ENCODE data around the gene SLC30A3.
"Not testable (repeated sequence)": the region's sequence is repeated elsewhere in the genome, so short reads cannot be mapped to it uniquely, and the experiment has no call there.

The SLC30A3 gene

GRCh38 chr2:27275211-27276150, 12.6 kb upstream of the SLC30A3 start, which contains the start of gene DNAJC5G:
DNAJC5G (plus strand) TSS chr2:27275433; CDS start chr2:27276729, 1,296 bp downstream.
- no peak within 1 kb of the TSS for H3K4me3 Mint-ChIP-seq
- intact Hi-C loops (cut with micrococcal nuclease) = no loop called here
- H3K4me1 Mint-ChIP-seq (ENCODE audit: low read depth) = peaks cover 6% of the 10 kb centered on the region
- peaks cover 26% of the 10 kb centered on the region for H3K27me3 Mint-ChIP-seq
- no peaks in the 10 kb centered on the region for H3K36me3 Mint-ChIP-seq (ENCODE audit: low read depth)
- H3K9me3 Mint-ChIP-seq = no peaks in the 10 kb centered on the region
- no peak within 1 kb of the TSS for H3K27ac Mint-ChIP-seq

GRCh38 chr2:27272537-27273522, 10.0 kb upstream of the SLC30A3 start:
- H3K4me1 Mint-ChIP-seq (ENCODE audit: low read depth); intact Hi-C loops (cut with micrococcal nuclease); H3K36me3 Mint-ChIP-seq (ENCODE audit: low read depth); H3K27ac Mint-ChIP-seq; H3K4me3 Mint-ChIP-seq; H3K9me3 Mint-ChIP-seq: not testable (repeated sequence)
- peaks cover 29% of the 10 kb centered on the region for H3K27me3 Mint-ChIP-seq

GRCh38 chr2:27271631-27272340, 8.9 kb upstream of the SLC30A3 start:
- intact Hi-C loops (cut with micrococcal nuclease) = no loop called here
- Mint-ChIP-seq H3K9me3 (no peaks in the 10 kb centered on the region), H3K27me3 (peaks cover 22% of the 10 kb centered on the region)

GRCh38 chr2:27270670-27271069, 7.8 kb upstream of the SLC30A3 start:
- no peak overlapping the region for H3K27ac Mint-ChIP-seq
- H3K36me3 Mint-ChIP-seq (ENCODE audit: low read depth) = no peaks in the 10 kb centered on the region
- H3K4me3 Mint-ChIP-seq = no peak overlapping the region
- H3K4me1 Mint-ChIP-seq (ENCODE audit: low read depth) = no peaks in the 10 kb centered on the region
- H3K9me3 Mint-ChIP-seq = no peaks in the 10 kb centered on the region
- peaks cover 21% of the 10 kb centered on the region for H3K27me3 Mint-ChIP-seq
- intact Hi-C loops (cut with micrococcal nuclease) = no loop called here

More at GRCh38 chr2:27271631-27272340, 8.9 kb upstream of the SLC30A3 start:
- Mint-ChIP-seq H3K27ac (no peak overlapping the region), H3K4me3 (no peak overlapping the region), H3K4me1 (ENCODE audit: low read depth) (no peaks in the 10 kb centered on the region), H3K36me3 (ENCODE audit: low read depth) (no peaks in the 10 kb centered on the region)

GRCh38 chr2:27270131-27270530, 7.3 kb upstream of the SLC30A3 start:
- no peaks in the 10 kb centered on the region for H3K9me3 Mint-ChIP-seq
- intact Hi-C loops (cut with micrococcal nuclease) = no loop called here
- H3K4me3 Mint-ChIP-seq = no peak overlapping the region
- no peak overlapping the region for H3K27ac Mint-ChIP-seq
- H3K27me3 Mint-ChIP-seq = peaks cover 21% of the 10 kb centered on the region
- H3K4me1 Mint-ChIP-seq (ENCODE audit: low read depth) = no peaks in the 10 kb centered on the region
- no peaks in the 10 kb centered on the region for H3K36me3 Mint-ChIP-seq (ENCODE audit: low read depth)

GRCh38 chr2:27268296-27268695, 5.4 kb upstream of the SLC30A3 start:
- H3K36me3 Mint-ChIP-seq (ENCODE audit: low read depth); intact Hi-C loops (cut with micrococcal nuclease); H3K9me3 Mint-ChIP-seq; H3K4me3 Mint-ChIP-seq; H3K27ac Mint-ChIP-seq: not testable (repeated sequence)
- Mint-ChIP-seq H3K27me3 (peaks cover 18% of the 10 kb centered on the region), H3K4me1 (ENCODE audit: low read depth) (peaks cover 11% of the 10 kb centered on the region)

GRCh38 chr2:27265536-27265870, 2.7 kb upstream of the SLC30A3 start:
- Mint-ChIP-seq H3K36me3 (ENCODE audit: low read depth) (no peaks in the 10 kb centered on the region), H3K27me3 (peaks cover 28% of the 10 kb centered on the region), H3K9me3 (no peaks in the 10 kb centered on the region), H3K4me1 (ENCODE audit: low read depth) (peaks cover 20% of the 10 kb centered on the region), H3K4me3 (no peak overlapping the region), H3K27ac (no peak overlapping the region)
- intact Hi-C loops (cut with micrococcal nuclease) = no loop called here

GRCh38 chr2:27264753-27265535, 2.1 kb upstream of the SLC30A3 start:
- Mint-ChIP-seq H3K4me1 (ENCODE audit: low read depth) (peaks cover 20% of the 10 kb centered on the region), H3K27me3 (peaks cover 31% of the 10 kb centered on the region), H3K36me3 (ENCODE audit: low read depth) (no peaks in the 10 kb centered on the region), H3K4me3 (peak overlapping the region; percentile 78), H3K27ac (no peak overlapping the region), H3K9me3 (no peaks in the 10 kb centered on the region)
- intact Hi-C loops (cut with micrococcal nuclease) = no loop called here

GRCh38 chr2:27264253-27264752, 1.5 kb upstream of the SLC30A3 start:
- Mint-ChIP-seq H3K27me3 (peaks cover 32% of the 10 kb centered on the region), H3K27ac (no peak overlapping the region), H3K36me3 (ENCODE audit: low read depth) (no peaks in the 10 kb centered on the region), H3K4me3 (peak overlapping the region; percentile 78), H3K4me1 (ENCODE audit: low read depth) (peaks cover 20% of the 10 kb centered on the region), H3K9me3 (no peaks in the 10 kb centered on the region)
- intact Hi-C loops (cut with micrococcal nuclease) = no loop called here

- Mint-ChIP-seq H3K36me3 (ENCODE audit: low read depth) (no peaks in the 10 kb centered on the region), H3K9me3 (no peaks in the 10 kb centered on the region), H3K27me3 (peaks cover 36% of the 10 kb centered on the region), H3K27ac (no peak overlapping the region), H3K4me3 (peak overlapping the region; percentile 78), H3K4me1 (ENCODE audit: low read depth) (peaks cover 20% of the 10 kb centered on the region)
- intact Hi-C loops (cut with micrococcal nuclease) = no loop called here
Observed at GRCh38 chr2:27263287-27264252, 723 bp upstream of the SLC30A3 start.

GRCh38 chr2:27261926-27262298, 935 bp downstream of the SLC30A3 start:
- H3K4me3 Mint-ChIP-seq = peak overlapping the region; percentile 59
- H3K36me3 Mint-ChIP-seq (ENCODE audit: low read depth) = no peaks in the 10 kb centered on the region
- peaks cover 48% of the 10 kb centered on the region for H3K27me3 Mint-ChIP-seq
- H3K9me3 Mint-ChIP-seq = no peaks in the 10 kb centered on the region
- H3K27ac Mint-ChIP-seq = no peak overlapping the region
- intact Hi-C loops (cut with micrococcal nuclease) = no loop called here
- H3K4me1 Mint-ChIP-seq (ENCODE audit: low read depth) = peaks cover 20% of the 10 kb centered on the region

Data from dendritic cell treated with granulocyte-macrophage colony-stimulating factor and Interleukin-4, amounts not matched to agents 40 ng/mL and 50 ng/mL, for 4 days (primary cell).